Measurements from ENCODE around the gene ARHGAP1.

GRCh38 chr11:46659908-46660307 is 40.5 kb downstream of the ARHGAP1 start:
- TF ChIP-seq SUZ12 (IDR thresholded peaks at IDR 0.05) = no peak
- no peak for TF ChIP-seq BHLHE40 (IDR thresholded peaks at IDR 0.05; ENCODE audit: borderline replicate concordance)
- no peak for TF ChIP-seq ELF4 (IDR thresholded peaks at IDR 0.05)
- TF ChIP-seq FOXM1 (IDR thresholded peaks at IDR 0.05; ENCODE audit: borderline replicate concordance) = no peak
- TF ChIP-seq FOXA1 (IDR thresholded peaks at IDR 0.05) = no peak
- no peak for TF ChIP-seq SP1 (IDR thresholded peaks at IDR 0.05)
- TF ChIP-seq LEF1 (IDR thresholded peaks at IDR 0.05; ENCODE audit: borderline replicate concordance) = no peak
- TF ChIP-seq CTBP1 (IDR thresholded peaks at IDR 0.05; ENCODE audit: borderline replicate concordance) = no peak
